ENCODE results near the gene HHAT. TPM values are rescaled to one million over a fixed set of nuclear protein-coding genes. Genes with fewer than 3 reads are reported as not detected.

The HHAT gene
- total RNA-seq, 2 donors from 2014 or later, result 4.5 to 4.6 TPM

GRCh38 chr1:210571356-210572284, 242.9 kb downstream of the HHAT start:
- H3K27me3 ChIP-seq (replicated peaks; ENCODE audit: insufficient read depth), result no peaks in the 10 kb centered on the region
- no peaks in the 10 kb centered on the region for H3K9me3 ChIP-seq
- no peak overlapping the region for H3K4me3 ChIP-seq
- TF ChIP-seq CTCF (IDR thresholded peaks at IDR 0.05), result no peak
- ATAC-seq (ENCODE audit: insufficient number of reproducible peaks, low FRiP score, low read depth), result no peak
- no peaks in the 10 kb centered on the region for H3K4me1 ChIP-seq (ENCODE audit: control insufficient read depth in 1 of 2, low read depth in 2 of 2)
- no peaks in the 10 kb centered on the region for H3K36me3 ChIP-seq
- H3K27ac ChIP-seq, result no peak overlapping the region
- no peak for DNase-seq (ENCODE audit: low spot score)

GRCh38 chr1:210573141-210573540, 244.4 kb downstream of the HHAT start:
- H3K9me3 ChIP-seq, result no peaks in the 10 kb centered on the region
- no peak for ATAC-seq (ENCODE audit: insufficient number of reproducible peaks, low FRiP score, low read depth)
- DNase-seq (ENCODE audit: low spot score), result no peak
- H3K36me3 ChIP-seq, result no peaks in the 10 kb centered on the region
- no peak overlapping the region for H3K4me3 ChIP-seq
- no peak overlapping the region for H3K27ac ChIP-seq
- no peaks in the 10 kb centered on the region for H3K4me1 ChIP-seq (ENCODE audit: control insufficient read depth in 1 of 2, low read depth in 2 of 2)
- no peak for TF ChIP-seq CTCF (IDR thresholded peaks at IDR 0.05)
- no peaks in the 10 kb centered on the region for H3K27me3 ChIP-seq (replicated peaks; ENCODE audit: insufficient read depth)

- no peaks in the 10 kb centered on the region for H3K27me3 ChIP-seq (replicated peaks; ENCODE audit: insufficient read depth)
- no peak for DNase-seq (ENCODE audit: low spot score)
- no peak overlapping the region for H3K4me3 ChIP-seq
- no peaks in the 10 kb centered on the region for H3K9me3 ChIP-seq
- no peaks in the 10 kb centered on the region for H3K36me3 ChIP-seq
- ATAC-seq (ENCODE audit: insufficient number of reproducible peaks, low FRiP score, low read depth), result no peak
- H3K4me1 ChIP-seq (ENCODE audit: control insufficient read depth in 1 of 2, low read depth in 2 of 2), result no peaks in the 10 kb centered on the region
- no peak for TF ChIP-seq CTCF (IDR thresholded peaks at IDR 0.05)
- H3K27ac ChIP-seq, result no peak overlapping the region
Observed at GRCh38 chr1:210582205-210582970, 253.7 kb downstream of the HHAT start.

GRCh38 chr1:210584439-210585113, 255.9 kb downstream of the HHAT start:
- Histone ChIP-seq H3K27ac (no peak overlapping the region), H3K27me3 (replicated peaks; ENCODE audit: insufficient read depth) (no peaks in the 10 kb centered on the region), H3K4me3 (no peak overlapping the region), H3K9me3 (no peaks in the 10 kb centered on the region), H3K4me1 (ENCODE audit: control insufficient read depth in 1 of 2, low read depth in 2 of 2) (peaks cover 0 to 9% of the 10 kb centered on the region in 2 donors), H3K36me3 (no peaks in the 10 kb centered on the region)
- peak; percentile 23 for TF ChIP-seq CTCF (IDR thresholded peaks at IDR 0.05)
- ATAC-seq (ENCODE audit: insufficient number of reproducible peaks, low FRiP score, low read depth) (no peak), DNase-seq (ENCODE audit: low spot score) (peak; percentile 4)

GRCh38 chr1:210586771-210587170, 258.1 kb downstream of the HHAT start:
- no peak for DNase-seq (ENCODE audit: low spot score)
- H3K4me3 ChIP-seq, result no peak overlapping the region
- no peaks in the 10 kb centered on the region for H3K36me3 ChIP-seq
- H3K9me3 ChIP-seq, result no peaks in the 10 kb centered on the region
- H3K4me1 ChIP-seq (ENCODE audit: control insufficient read depth in 1 of 2, low read depth in 2 of 2), result peaks cover 0 to 11% of the 10 kb centered on the region in 2 donors
- H3K27me3 ChIP-seq (replicated peaks; ENCODE audit: insufficient read depth), result no peaks in the 10 kb centered on the region
- TF ChIP-seq CTCF (IDR thresholded peaks at IDR 0.05), result no peak
- H3K27ac ChIP-seq, result no peak overlapping the region
- ATAC-seq (ENCODE audit: insufficient number of reproducible peaks, low FRiP score, low read depth), result no peak

Data from thoracic aorta (tissue), 2 donors.